Tibial artery (tissue), 4 donors: ENCODE measurements around the gene ELP1.
"Not testable (repeated sequence)": the region's sequence is repeated elsewhere in the genome, so short reads cannot be mapped to it uniquely, and the experiment has no call there.

Experiments
- DNase-seq, 2 donors: peaks; one replicate each; pipeline ENCODE4 v3.0.0-alpha.2; 2019
- H3K27ac ChIP-seq, 2 donors: fragments of 200-600 bp; sonication (generic) in 1 of 2; 1 replicate in 1 of 2; 2 replicates in 1 of 2; pipeline ENCODE4 v1.5.1; 2018 to 2019; ENCODE audit warnings: mild to moderate bottlenecking in 1 of 2
- H3K27me3 ChIP-seq, 2 donors: fragments of 200-600 bp; sonication (generic) in 1 of 2; one replicate each; pipeline versions ENCODE4 v1.5.1 to v1.6.0; 2016 to 2019
- H3K36me3 ChIP-seq, 3 donors: fragments of 200-600 bp; sonication (generic) in 2 of 3; one replicate each; pipeline ENCODE4 v1.5.1; 2016 to 2019; ENCODE audit warnings: mild to moderate bottlenecking in 2 of 3
- H3K4me1 ChIP-seq, 4 donors: fragments of 200-600 bp; sonication (generic) in 2 of 4; 1 replicate in 3 of 4; 2 replicates in 1 of 4; pipeline ENCODE4 v1.5.1; 2016 to 2019
- H3K4me3 ChIP-seq, 2 donors: fragments of 200-600 bp; sonication (generic) in 1 of 2; 1 replicate in 1 of 2; 2 replicates in 1 of 2; pipeline ENCODE4 v1.5.1; 2018 to 2019; ENCODE audit warnings: mild to moderate bottlenecking in 2 of 2
- H3K9me3 ChIP-seq, 3 donors: fragments of 200-600 bp; sonication (generic) in 1 of 3; one replicate each; pipeline ENCODE4 v1.5.1; 2016 to 2019
- CTCF ChIP-seq, 2 experiments: fragments of 200-600 bp in 1 of 2; fragments of 450-650 bp in 1 of 2; IDR thresholded peaks; one replicate each; pipeline ENCODE4 v1.5.1; 2017 to 2019; ENCODE audit warnings: antibody characterized with exemption in 2 of 2, mild to moderate bottlenecking in 1 of 2, moderate library complexity in 1 of 2
- intact Hi-C: fragments of 100-400 bp; cut with DNase I; formaldehyde crosslinking; loops from one replicate; pipeline ENCODE4 v1.15.0; 2023; ENCODE audit warnings: low total_unique reads

ELP1 gene

GRCh38 chr9:108924466-108924865 is 9.5 kb downstream of the ELP1 start:
- intact Hi-C loops: no loop called here
- Histone ChIP-seq H3K27ac (no peak overlapping the region), H3K9me3 (no peaks in the 10 kb centered on the region), H3K4me1 (no peaks in the 10 kb centered on the region), H3K27me3 (no peaks in the 10 kb centered on the region), H3K4me3 (no peak overlapping the region), H3K36me3 (peaks cover 77 to 99% (median 81%) of the 10 kb centered on the region in 3 donors)
- no peak for TF ChIP-seq CTCF (IDR thresholded peaks at IDR 0.05)
- no peak for DNase-seq

- DNase-seq: no peak
- no peak overlapping the region for H3K27ac ChIP-seq
- H3K4me3 ChIP-seq: no peak overlapping the region
- intact Hi-C loops: no loop called here
- no peaks in the 10 kb centered on the region for H3K4me1 ChIP-seq
- H3K27me3 ChIP-seq: no peaks in the 10 kb centered on the region
- peaks cover 83 to 99% (median 85%) of the 10 kb centered on the region in 3 donors for H3K36me3 ChIP-seq
- TF ChIP-seq CTCF (IDR thresholded peaks at IDR 0.05): no peak
- no peaks in the 10 kb centered on the region for H3K9me3 ChIP-seq
Measured at GRCh38 chr9:108921200-108921599, 12.7 kb downstream of the ELP1 start.

- H3K4me3 ChIP-seq, H3K4me1 ChIP-seq, intact Hi-C loops, DNase-seq, H3K9me3 ChIP-seq, H3K27me3 ChIP-seq, H3K27ac ChIP-seq: not testable (repeated sequence)
- H3K36me3 ChIP-seq: peaks cover 83 to 99% (median 85%) of the 10 kb centered on the region in 3 donors
Measured at GRCh38 chr9:108920401-108920800, 13.5 kb downstream of the ELP1 start.

GRCh38 chr9:108919517-108919916 is 14.4 kb downstream of the ELP1 start:
- Histone ChIP-seq H3K36me3 (peaks cover 80 to 99% (median 83%) of the 10 kb centered on the region in 3 donors), H3K4me3 (no peak overlapping the region)
- TF ChIP-seq CTCF (IDR thresholded peaks at IDR 0.05): no peak

GRCh38 chr9:108913391-108913790 is 20.5 kb downstream of the ELP1 start:
- intact Hi-C loops: no loop called here
- TF ChIP-seq CTCF (IDR thresholded peaks at IDR 0.05): no peak
- Histone ChIP-seq H3K27me3 (no peaks in the 10 kb centered on the region), H3K4me3 (no peak overlapping the region), H3K27ac (no peak overlapping the region), H3K9me3 (no peaks in the 10 kb centered on the region), H3K36me3 (peaks cover 78 to 96% (median 85%) of the 10 kb centered on the region in 3 donors), H3K4me1 (no peaks in the 10 kb centered on the region)
- no peak for DNase-seq

More at GRCh38 chr9:108919517-108919916, 14.4 kb downstream of the ELP1 start:
- DNase-seq: no peak
- Histone ChIP-seq H3K9me3 (no peaks in the 10 kb centered on the region), H3K4me1 (no peaks in the 10 kb centered on the region), H3K27me3 (no peaks in the 10 kb centered on the region), H3K27ac (no peak overlapping the region)
- intact Hi-C loops: no loop called here

- Histone ChIP-seq H3K4me1 (no peaks in the 10 kb centered on the region), H3K4me3 (no peak overlapping the region), H3K27me3 (no peaks in the 10 kb centered on the region), H3K9me3 (no peaks in the 10 kb centered on the region), H3K27ac (no peak overlapping the region), H3K36me3 (peaks cover 79 to 96% (median 84%) of the 10 kb centered on the region in 3 donors)
- DNase-seq: no peak
- intact Hi-C loops: no loop called here
- no peak for TF ChIP-seq CTCF (IDR thresholded peaks at IDR 0.05)
Measured at GRCh38 chr9:108911820-108912219, 22.1 kb downstream of the ELP1 start.
